Activated CD4-positive, alpha-beta T cell treated with anti-CD3 and anti-CD28 coated beads for 36 hours (primary cell): ENCODE measurements around the gene GAB2. TPM values are rescaled to one million over a fixed set of nuclear protein-coding genes. Genes with fewer than 3 reads are reported as not detected.
A peak's percentile ranks its signal among the peaks of the same experiment; 100 is the strongest.

ENCODE experiments used
- ATAC-seq: fragments of 200-7000 bp; cut with Tn5 transposase; one replicate; pipeline ENCODE4 v1.10.0; 2021; ENCODE audit warnings: mild to moderate bottlenecking, moderate library complexity
- CTCF ChIA-PET: fragments of 350-600 bp; sonication (Branson Sonifier 250); formaldehyde crosslinking; loops from one replicate; lab custom pipeline; 2021; ENCODE audit warnings: antibody characterized with exemption; lab: Charles Lee
- POLR2A ChIA-PET: fragments of 350-600 bp; sonication (Branson Sonifier 250); formaldehyde crosslinking; loops from one replicate; lab custom pipeline; 2021; ENCODE audit warnings: antibody characterized with exemption, inconsistent platforms; lab: Charles Lee
- DNase-seq: peaks from one replicate; pipeline ENCODE4 v3.0.0-alpha.2; 2020
- H3K27ac Mint-ChIP-seq: one replicate; pipeline ENCODE4 v1.8.0; 2021; ENCODE audit warnings: mixed read lengths
- H3K27me3 Mint-ChIP-seq: one replicate; pipeline ENCODE4 v1.8.0; 2021; ENCODE audit warnings: mixed read lengths
- H3K36me3 Mint-ChIP-seq: one replicate; pipeline ENCODE4 v1.8.0; 2021; ENCODE audit warnings: low read depth, mixed read lengths
- H3K4me1 Mint-ChIP-seq: one replicate; pipeline ENCODE4 v1.8.0; 2021; ENCODE audit warnings: mixed read lengths
- H3K4me3 Mint-ChIP-seq: one replicate; pipeline ENCODE4 v1.8.0; 2021; ENCODE audit warnings: mild to moderate bottlenecking, moderate library complexity, mixed read lengths
- H3K9me3 Mint-ChIP-seq: one replicate; pipeline ENCODE4 v1.8.0; 2021; ENCODE audit warnings: low read depth, mixed read lengths
- intact Hi-C, 2 experiments: fragments of 100-400 bp; cut with DNase I in 1 of 2; cut with micrococcal nuclease in 1 of 2; formaldehyde crosslinking; loops; one replicate each; pipeline versions ENCODE4 v1.14.2 to v1.15.1; 2022 to 2024; cut with DNase I, micrococcal nuclease
- total RNA-seq, 2 experiments: library from RNA; stranded (reverse); gene quantifications; one replicate each; pipeline ENCODE4 v1.2.3, GENCODE V29; 2021

The GAB2 gene
- total RNA-seq, 2 experiments from 2014 or later: 4.3 to 4.8 TPM

- Mint-ChIP-seq H3K36me3 (no peaks in the 10 kb centered on the region), H3K27me3 (peaks cover 3% of the 10 kb centered on the region), H3K4me3 (no peak overlapping the region), H3K9me3 (no peaks in the 10 kb centered on the region), H3K27ac (peak overlapping the region; percentile 3), H3K4me1 (peaks cover 11% of the 10 kb centered on the region)
- CTCF ChIA-PET: interaction anchor here (2.1 kb wide), 1 partner anchor 11 kb away, joined by 7 read pairs; no protein-coding TSS in a partner anchor
- DNase-seq: no peak
- intact Hi-C loops: no loop called here
- POLR2A ChIA-PET: no interaction called here
- no peak for ATAC-seq
These were observed 66.9 kb downstream of the GAB2 start for GRCh38 chr11:78350646-78351165.

DNA sequence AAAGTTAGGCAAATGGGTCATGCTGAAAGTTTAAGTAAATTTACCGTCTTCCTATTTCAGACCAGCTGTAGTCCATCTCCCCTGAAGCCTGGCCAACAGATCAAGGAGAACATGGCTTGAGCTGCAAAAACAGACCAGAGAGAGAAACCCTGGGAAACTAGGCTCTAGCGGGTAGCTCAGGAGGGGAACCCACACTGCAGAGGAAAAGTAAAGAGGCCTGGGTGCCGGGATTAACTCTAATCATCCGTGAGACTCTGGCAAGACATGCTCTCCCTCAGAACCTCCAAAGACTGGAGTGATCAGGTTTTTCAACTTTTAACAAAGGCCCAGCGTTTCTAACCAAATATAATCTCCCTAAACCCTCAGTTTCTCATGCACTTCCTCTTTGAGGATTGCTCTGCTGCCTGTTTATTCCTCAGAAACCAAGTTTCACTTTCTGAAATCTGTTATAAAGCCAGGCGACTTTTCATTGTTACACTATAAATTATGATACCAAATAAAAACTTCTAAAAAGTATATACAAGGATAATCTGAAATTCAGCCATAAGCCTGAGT lies 67.5 kb downstream of the GAB2 start:
- ChIA-PET POLR2A (no interaction called here), CTCF (interaction anchor here (0.6 to 1.5 kb wide), 2 partner anchors 10 to 211 kb away, joined by 3 read pairs; partner anchors contain the start of gene ALG8)
- DNase-seq (no peak), ATAC-seq (no peak)
- Mint-ChIP-seq H3K27me3 (peaks cover 3% of the 10 kb centered on the region), H3K36me3 (no peaks in the 10 kb centered on the region), H3K4me3 (no peak overlapping the region), H3K9me3 (no peaks in the 10 kb centered on the region), H3K4me1 (peaks cover 11% of the 10 kb centered on the region), H3K27ac (peak overlapping the region; percentile 56)
- intact Hi-C loops: no loop called here

GRCh38 chr11:78349624-78350023 lies 68.0 kb downstream of the GAB2 start:
- CTCF ChIA-PET: interaction anchor here (0.6 to 1.5 kb wide), 3 partner anchors 10 to 210 kb away, joined by 3 to 4 read pairs (median 3); partner anchors contain the start of gene ALG8
- H3K9me3 Mint-ChIP-seq: no peaks in the 10 kb centered on the region
- H3K27me3 Mint-ChIP-seq: peaks cover 3% of the 10 kb centered on the region
- peaks cover 11% of the 10 kb centered on the region for H3K4me1 Mint-ChIP-seq
- no peak for ATAC-seq
- H3K27ac Mint-ChIP-seq: no peak overlapping the region
- POLR2A ChIA-PET: no interaction called here
- no peak overlapping the region for H3K4me3 Mint-ChIP-seq
- intact Hi-C loops: no loop called here
- DNase-seq: no peak
- no peaks in the 10 kb centered on the region for H3K36me3 Mint-ChIP-seq

DNA sequence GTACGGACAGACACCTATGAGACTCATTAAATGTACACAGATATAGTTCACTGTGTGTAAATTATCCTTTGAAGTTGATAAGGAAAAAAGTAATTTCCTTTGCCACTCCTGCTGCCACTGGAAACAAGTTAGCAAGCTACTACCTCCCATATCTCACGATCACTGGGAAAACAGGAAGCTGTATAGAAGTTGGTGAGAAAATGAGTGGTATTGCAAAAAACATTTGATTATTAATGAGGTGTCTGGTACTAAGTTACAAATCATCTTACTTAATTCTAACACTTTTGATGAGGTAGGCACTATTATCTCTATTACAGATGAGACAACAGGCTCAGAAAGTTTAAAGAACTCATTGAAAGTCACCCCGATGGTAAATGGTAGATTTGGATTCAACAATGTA lies 68.5 kb downstream of the GAB2 start:
- no peak overlapping the region for H3K27ac Mint-ChIP-seq
- no peaks in the 10 kb centered on the region for H3K36me3 Mint-ChIP-seq
- peaks cover 13% of the 10 kb centered on the region for H3K4me1 Mint-ChIP-seq
- CTCF ChIA-PET: interaction anchor here (1.0 to 1.5 kb wide), 3 partner anchors 9 to 121 kb away, joined by 3 to 4 read pairs (median 3); no protein-coding TSS in a partner anchor
- intact Hi-C loops: no loop called here
- POLR2A ChIA-PET: no interaction called here
- no peak overlapping the region for H3K4me3 Mint-ChIP-seq
- H3K9me3 Mint-ChIP-seq: no peaks in the 10 kb centered on the region
- peaks cover 3% of the 10 kb centered on the region for H3K27me3 Mint-ChIP-seq
- DNase-seq: no peak
- no peak for ATAC-seq

DNA sequence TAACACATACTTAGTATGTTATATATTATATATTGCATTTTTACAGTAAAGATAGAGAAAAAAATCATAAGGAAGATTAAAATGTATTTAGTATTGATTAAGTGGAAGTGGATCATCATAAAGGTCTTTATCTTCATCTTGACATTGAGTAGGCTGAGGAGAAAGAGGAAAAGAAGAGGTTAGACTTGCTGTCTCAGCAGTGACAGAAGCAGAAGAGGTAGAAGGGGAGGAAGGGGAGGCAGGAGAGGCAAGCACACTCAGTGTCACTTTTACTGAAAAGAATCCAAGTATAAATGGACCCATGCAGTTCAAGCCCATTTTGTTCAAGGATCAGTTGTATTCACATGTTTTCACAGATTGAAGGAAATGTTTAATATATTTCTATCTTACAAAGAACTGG lies 69.7 kb downstream of the GAB2 start:
- no peak overlapping the region for H3K27ac Mint-ChIP-seq

GRCh38 chr11:78346799-78347198 lies 70.8 kb downstream of the GAB2 start:
- ATAC-seq (no peak), DNase-seq (no peak)
- ChIA-PET CTCF (interaction anchor here (1.2 kb wide), 2 partner anchors 17 to 72 kb away, joined by 3 read pairs; no protein-coding TSS in a partner anchor), POLR2A (no interaction called here)
- intact Hi-C loops: no loop called here
- H3K4me1 Mint-ChIP-seq: peaks cover 16% of the 10 kb centered on the region
- H3K9me3 Mint-ChIP-seq: no peaks in the 10 kb centered on the region
- H3K27me3 Mint-ChIP-seq: peaks cover 3% of the 10 kb centered on the region
- H3K4me3 Mint-ChIP-seq: no peak overlapping the region
- no peak overlapping the region for H3K27ac Mint-ChIP-seq
- H3K36me3 Mint-ChIP-seq: no peaks in the 10 kb centered on the region

More for the DNA sequence above, 69.7 kb downstream of the GAB2 start:
- Mint-ChIP-seq H3K4me3 (no peak overlapping the region), H3K36me3 (no peaks in the 10 kb centered on the region), H3K9me3 (no peaks in the 10 kb centered on the region), H3K27me3 (peaks cover 3% of the 10 kb centered on the region), H3K4me1 (peaks cover 16% of the 10 kb centered on the region)
- ATAC-seq (no peak), DNase-seq (no peak)
- intact Hi-C loops: no loop called here
- CTCF ChIA-PET: interaction anchor here (1.0 kb wide), 1 partner anchor 120 kb away, joined by 3 read pairs; no protein-coding TSS in a partner anchor
- POLR2A ChIA-PET: no interaction called here

GRCh38 chr11:78345450-78345849 lies 72.2 kb downstream of the GAB2 start:
- ATAC-seq (no peak), DNase-seq (no peak)
- Mint-ChIP-seq H3K27me3 (peaks cover 3% of the 10 kb centered on the region), H3K9me3 (no peaks in the 10 kb centered on the region), H3K4me3 (no peak overlapping the region), H3K36me3 (no peaks in the 10 kb centered on the region), H3K4me1 (peaks cover 14% of the 10 kb centered on the region), H3K27ac (no peak overlapping the region)
- ChIA-PET CTCF (interaction anchor here (1.2 kb wide), 2 partner anchors 9 to 73 kb away, joined by 3 to 4 read pairs; no protein-coding TSS in a partner anchor), POLR2A (no interaction called here)
- intact Hi-C loops: no loop called here

GRCh38 chr11:78344676-78345075 lies 72.9 kb downstream of the GAB2 start:
- Mint-ChIP-seq H3K27me3 (peaks cover 3% of the 10 kb centered on the region), H3K27ac (no peak overlapping the region), H3K36me3 (no peaks in the 10 kb centered on the region), H3K4me3 (no peak overlapping the region), H3K9me3 (no peaks in the 10 kb centered on the region), H3K4me1 (peaks cover 15% of the 10 kb centered on the region)
- ATAC-seq: no peak
- intact Hi-C loops: no loop called here
- DNase-seq: no peak
- POLR2A ChIA-PET: no interaction called here
- CTCF ChIA-PET: interaction anchor here (1.2 kb wide), 1 partner anchor 9 kb away, joined by 4 read pairs; no protein-coding TSS in a partner anchor

DNA sequence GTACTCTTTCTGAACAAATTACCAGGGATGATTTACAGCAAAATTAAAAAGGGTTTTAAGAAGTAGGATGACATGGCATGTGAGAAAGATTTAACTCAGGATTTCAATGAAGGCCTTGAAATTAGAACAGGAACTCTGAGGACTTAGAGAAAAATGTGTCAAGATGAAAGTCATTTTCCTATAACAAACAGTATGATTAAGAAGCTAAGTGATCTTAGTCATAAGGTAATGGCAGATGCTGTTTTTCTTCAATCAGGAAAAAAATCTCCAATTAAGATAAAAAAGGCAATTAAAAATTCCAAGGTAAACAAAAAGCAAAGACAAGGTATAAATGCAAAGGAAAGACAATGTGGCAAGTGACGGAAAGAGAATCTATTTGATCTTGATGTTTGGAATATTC lies 73.5 kb downstream of the GAB2 start:
- no peak overlapping the region for H3K4me3 Mint-ChIP-seq
- peaks cover 20% of the 10 kb centered on the region for H3K4me1 Mint-ChIP-seq
- ATAC-seq: no peak
- CTCF ChIA-PET: no interaction called here
- H3K36me3 Mint-ChIP-seq: no peaks in the 10 kb centered on the region
- POLR2A ChIA-PET: no interaction called here
- peaks cover 3% of the 10 kb centered on the region for H3K27me3 Mint-ChIP-seq
- no peaks in the 10 kb centered on the region for H3K9me3 Mint-ChIP-seq
- DNase-seq: no peak
- no peak overlapping the region for H3K27ac Mint-ChIP-seq
- intact Hi-C loops: no loop called here

GRCh38 chr11:78343303-78343702 lies 74.3 kb downstream of the GAB2 start:
- ChIA-PET POLR2A (no interaction called here), CTCF (no interaction called here)
- Mint-ChIP-seq H3K4me1 (peaks cover 21% of the 10 kb centered on the region), H3K9me3 (no peaks in the 10 kb centered on the region), H3K27me3 (peaks cover 3% of the 10 kb centered on the region), H3K27ac (no peak overlapping the region), H3K36me3 (no peaks in the 10 kb centered on the region), H3K4me3 (no peak overlapping the region)
- no peak for DNase-seq
- no peak for ATAC-seq
- intact Hi-C loops: no loop called here

DNA sequence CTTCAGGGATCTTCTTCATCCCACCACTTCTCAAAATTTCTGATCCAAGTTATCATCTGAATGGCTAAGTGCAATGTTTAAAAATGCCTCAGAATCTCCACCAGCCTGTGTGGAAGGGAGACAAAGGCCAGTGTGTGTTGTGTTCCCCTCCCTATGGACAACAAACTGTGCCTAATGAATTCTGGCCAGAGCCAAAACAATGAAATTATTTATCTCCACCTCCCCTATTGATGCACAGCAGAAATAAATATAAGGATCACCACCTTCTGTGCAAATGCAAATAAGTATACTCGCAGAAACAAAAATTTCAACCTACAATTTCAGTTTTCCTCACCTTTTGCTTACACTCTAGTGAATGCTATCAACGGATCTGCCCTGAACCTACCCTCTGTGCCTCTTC lies 75.8 kb downstream of the GAB2 start:
- Mint-ChIP-seq H3K36me3 (no peaks in the 10 kb centered on the region), H3K4me1 (peaks cover 21% of the 10 kb centered on the region), H3K27me3 (peaks cover 3% of the 10 kb centered on the region), H3K27ac (no peak overlapping the region), H3K9me3 (no peaks in the 10 kb centered on the region), H3K4me3 (no peak overlapping the region)
- DNase-seq (no peak), ATAC-seq (no peak)
- POLR2A ChIA-PET: no interaction called here
- intact Hi-C loops: no loop called here
- CTCF ChIA-PET: no interaction called here

- Mint-ChIP-seq H3K9me3 (no peaks in the 10 kb centered on the region), H3K4me1 (peaks cover 21% of the 10 kb centered on the region), H3K4me3 (no peak overlapping the region), H3K27ac (no peak overlapping the region), H3K36me3 (no peaks in the 10 kb centered on the region), H3K27me3 (no peaks in the 10 kb centered on the region)
- DNase-seq (no peak), ATAC-seq (peak; percentile 21)
- intact Hi-C loops: no loop called here
- ChIA-PET CTCF (interaction anchor here (0.7 to 1.8 kb wide), 3 partner anchors 11 to 261 kb away, joined by 3 to 7 read pairs (median 4); no protein-coding TSS in a partner anchor), POLR2A (no interaction called here)
These were observed 77.1 kb downstream of the GAB2 start for GRCh38 chr11:78340530-78340929.
